Measurements from ENCODE around the gene TXNDC11. TPM values are rescaled to one million over a fixed set of nuclear protein-coding genes. Genes with fewer than 3 reads are reported as not detected.

TXNDC11 gene
- total RNA-seq, 1 experiment from 2014 or later: 17.6 TPM

GRCh38 chr16:11734653-11735043, 8.0 kb downstream of the TXNDC11 start:
- no peak overlapping the region for H3K27ac ChIP-seq (ENCODE audit: low read depth, low read length, poor library complexity, severe bottlenecking)
- CTCF ChIA-PET: no interaction called here
- no peaks in the 10 kb centered on the region for H3K9me3 ChIP-seq (ENCODE audit: low read depth, low read length, poor library complexity, severe bottlenecking)
- H3K27me3 ChIP-seq (replicated peaks; ENCODE audit: insufficient read depth, low read depth, low read length, poor library complexity): no peaks in the 10 kb centered on the region
- intact Hi-C loops (cut with micrococcal nuclease; ENCODE audit: unreplicated experiment): no loop called here
- POLR2A ChIA-PET (ENCODE audit: low non-redundant PET): no interaction called here
- no TSS peak for BruUV-seq (replicated peaks)
- H3K4me3 ChIP-seq (ENCODE audit: low read depth, low read length, poor library complexity, severe bottlenecking): no peak overlapping the region
- peaks cover 55% of the 10 kb centered on the region for H3K36me3 ChIP-seq (ENCODE audit: insufficient read depth, low read length, poor library complexity, severe bottlenecking)
- no peak for TF ChIP-seq EZH2 (IDR thresholded peaks at IDR 0.05; ENCODE audit: borderline replicate concordance, low read depth, low read length, poor library complexity, severe bottlenecking)
- TF ChIP-seq, protein P1, sequence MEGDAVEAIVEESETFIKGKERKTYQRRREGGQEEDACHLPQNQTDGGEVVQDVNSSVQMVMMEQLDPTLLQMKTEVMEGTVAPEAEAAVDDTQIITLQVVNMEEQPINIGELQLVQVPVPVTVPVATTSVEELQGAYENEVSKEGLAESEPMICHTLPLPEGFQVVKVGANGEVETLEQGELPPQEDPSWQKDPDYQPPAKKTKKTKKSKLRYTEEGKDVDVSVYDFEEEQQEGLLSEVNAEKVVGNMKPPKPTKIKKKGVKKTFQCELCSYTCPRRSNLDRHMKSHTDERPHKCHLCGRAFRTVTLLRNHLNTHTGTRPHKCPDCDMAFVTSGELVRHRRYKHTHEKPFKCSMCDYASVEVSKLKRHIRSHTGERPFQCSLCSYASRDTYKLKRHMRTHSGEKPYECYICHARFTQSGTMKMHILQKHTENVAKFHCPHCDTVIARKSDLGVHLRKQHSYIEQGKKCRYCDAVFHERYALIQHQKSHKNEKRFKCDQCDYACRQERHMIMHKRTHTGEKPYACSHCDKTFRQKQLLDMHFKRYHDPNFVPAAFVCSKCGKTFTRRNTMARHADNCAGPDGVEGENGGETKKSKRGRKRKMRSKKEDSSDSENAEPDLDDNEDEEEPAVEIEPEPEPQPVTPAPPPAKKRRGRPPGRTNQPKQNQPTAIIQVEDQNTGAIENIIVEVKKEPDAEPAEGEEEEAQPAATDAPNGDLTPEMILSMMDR (conservative IDR thresholded peaks at IDR 0.05; ENCODE audit: low read depth, low read length): no peak
- DNase-seq (ENCODE audit: low spot score): no peak
- H3K4me1 ChIP-seq (ENCODE audit: insufficient read depth, low read length, poor library complexity, severe bottlenecking): no peaks in the 10 kb centered on the region

DNA sequence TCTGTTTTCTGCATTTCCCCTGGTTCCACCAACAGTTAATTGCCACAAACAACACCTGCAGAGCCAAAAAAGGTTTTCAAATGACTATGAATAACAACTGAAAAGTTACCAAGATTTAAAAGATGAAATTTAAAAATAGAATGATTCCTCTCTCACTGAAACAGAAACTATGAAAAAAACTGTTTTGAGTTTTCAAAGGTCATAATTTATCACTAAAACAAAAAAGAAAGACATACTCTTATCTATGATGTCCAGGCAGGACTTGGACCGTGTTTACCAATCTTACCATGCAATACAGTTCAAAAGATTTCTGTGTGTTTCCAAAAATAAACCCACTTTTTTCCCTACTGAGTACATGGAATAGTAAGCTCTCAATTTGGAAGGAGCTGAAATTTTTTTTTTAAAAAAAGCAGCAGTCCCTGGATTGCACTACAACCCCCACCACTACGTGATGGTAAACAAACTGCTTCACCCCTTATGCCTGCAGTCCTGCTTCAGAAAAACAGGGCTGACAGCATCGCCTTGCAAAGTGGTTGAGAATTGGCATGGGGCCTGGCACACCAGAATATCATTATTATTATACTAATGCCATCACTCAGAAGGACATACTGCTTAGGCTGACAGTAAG, 8.5 kb downstream of the TXNDC11 start:
- TF ChIP-seq, protein P1 (conservative IDR thresholded peaks at IDR 0.05; ENCODE audit: low read depth, low read length): no peak
- TF ChIP-seq EZH2 (IDR thresholded peaks at IDR 0.05; ENCODE audit: borderline replicate concordance, low read depth, low read length, poor library complexity, severe bottlenecking): no peak
- Histone ChIP-seq H3K36me3 (ENCODE audit: insufficient read depth, low read length, poor library complexity, severe bottlenecking) (peaks cover 60% of the 10 kb centered on the region), H3K4me3 (ENCODE audit: low read depth, low read length, poor library complexity, severe bottlenecking) (no peak overlapping the region), H3K4me1 (ENCODE audit: insufficient read depth, low read length, poor library complexity, severe bottlenecking) (no peaks in the 10 kb centered on the region), H3K9me3 (ENCODE audit: low read depth, low read length, poor library complexity, severe bottlenecking) (no peaks in the 10 kb centered on the region), H3K27ac (ENCODE audit: low read depth, low read length, poor library complexity, severe bottlenecking) (no peak overlapping the region), H3K27me3 (replicated peaks; ENCODE audit: insufficient read depth, low read depth, low read length, poor library complexity) (no peaks in the 10 kb centered on the region)
- no TSS peak for BruUV-seq (replicated peaks)
- POLR2A ChIA-PET (ENCODE audit: low non-redundant PET): no interaction called here
- intact Hi-C loops (cut with micrococcal nuclease; ENCODE audit: unreplicated experiment): no loop called here
- CTCF ChIA-PET: no interaction called here
- DNase-seq (ENCODE audit: low spot score): no peak

GRCh38 chr16:11731222-11731621, 11.4 kb downstream of the TXNDC11 start:
- ChIA-PET POLR2A (ENCODE audit: low non-redundant PET) (no interaction called here), CTCF (no interaction called here)
- Histone ChIP-seq H3K27me3 (replicated peaks; ENCODE audit: insufficient read depth, low read depth, low read length, poor library complexity) (no peaks in the 10 kb centered on the region), H3K36me3 (ENCODE audit: insufficient read depth, low read length, poor library complexity, severe bottlenecking) (peaks cover 59% of the 10 kb centered on the region), H3K27ac (ENCODE audit: low read depth, low read length, poor library complexity, severe bottlenecking) (no peak overlapping the region), H3K4me1 (ENCODE audit: insufficient read depth, low read length, poor library complexity, severe bottlenecking) (no peaks in the 10 kb centered on the region), H3K9me3 (ENCODE audit: low read depth, low read length, poor library complexity, severe bottlenecking) (no peaks in the 10 kb centered on the region), H3K4me3 (ENCODE audit: low read depth, low read length, poor library complexity, severe bottlenecking) (no peak overlapping the region)
- intact Hi-C loops (cut with micrococcal nuclease; ENCODE audit: unreplicated experiment): no loop called here
- TF ChIP-seq, protein P1 (conservative IDR thresholded peaks at IDR 0.05; ENCODE audit: low read depth, low read length): no peak
- no peak for TF ChIP-seq EZH2 (IDR thresholded peaks at IDR 0.05; ENCODE audit: borderline replicate concordance, low read depth, low read length, poor library complexity, severe bottlenecking)
- no TSS peak for BruUV-seq (replicated peaks)
- DNase-seq (ENCODE audit: low spot score): no peak
